Panc1 (cell line): ENCODE results near the gene TAF1A.

Experiments used
- CTCF ChIP-seq: fragments of 450-650 bp; IDR thresholded peaks from 2 replicates; pipeline ENCODE4 v1.5.1; 2017; ENCODE audit warnings: mild to moderate bottlenecking
- POLR2AphosphoS5 ChIP-seq: IDR thresholded peaks from 2 replicates; pipeline ENCODE4 v1.6.1; 2012; ENCODE audit warnings: mild to moderate bottlenecking, low read depth, low read length, moderate library complexity
- REST ChIP-seq, 2 experiments: IDR thresholded peaks; 2 replicates each; pipeline ENCODE4 v1.6.1; 2011 to 2012; ENCODE audit warnings: low read depth in 2 of 2, control low read depth in 1 of 2, low read length in 1 of 2, mild to moderate bottlenecking in 1 of 2, moderate library complexity in 1 of 2; ENCODE audit not compliant: insufficient read depth in 1 of 2

GRCh38 chr1:222618880-222619596 is 29.3 kb upstream of the TAF1A start:
- TF ChIP-seq POLR2AphosphoS5 (no peak), CTCF (no peak), REST (IDR thresholded peaks at IDR 0.05; ENCODE audit: insufficient read depth in 1 of 2, low read depth in 2 of 2, low read length in 1 of 2) (no peak)
